A549 (cell line): ENCODE measurements around the gene PPM1M. TPM values are rescaled to one million over a fixed set of nuclear protein-coding genes. Genes with fewer than 3 reads are reported as not detected.

Experiments used
- ATAC-seq, 2 experiments: fragments of 200-7000 bp in 1 of 2; fragments of >200 bp in 1 of 2; cut with Nextera tagmentation in 1 of 2; cut with Tn5 transposase in 1 of 2; 3 replicates each; pipeline versions ENCODE4 v1.8.0 to v1.9.1; 2018 to 2020; ENCODE audit warnings: mild to moderate bottlenecking in 1 of 2, moderate library complexity in 1 of 2
- CTCF ChIA-PET: fragments of 300-600 bp; sonication (Branson Sonifier 250); formaldehyde crosslinking; extraction: SDS; loops from one replicate; lab custom pipeline; 2021; ENCODE audit warnings: antibody characterized with exemption, inconsistent platforms; lab: Yijun Ruan, JAX
- POLR2A ChIA-PET: fragments of 350-600 bp; formaldehyde crosslinking; extraction: SDS; loops from one replicate; lab custom pipeline; 2021; ENCODE audit warnings: antibody characterized with exemption, inconsistent platforms; lab: Yijun Ruan, JAX
- DNase-seq, 2 experiments: peaks; one replicate each; pipeline versions ENCODE4 v3.0.0 to v3.0.0-alpha.2; 2011 to 2016; ENCODE audit warnings: low read depth in 1 of 2, low spot score in 1 of 2
- FAIRE-seq: peaks from 2 replicates; lab custom pipeline; 2011; peaks lifted over from hg19 to GRCh38; lab: Jason Lieb, UNC
- H3K27ac ChIP-seq, 2 experiments: fragments of >200 bp; sonication (Bioruptor Twin); formaldehyde crosslinking; 3 replicates each; pipeline ENCODE4 v1.5.1; 2016 to 2017
- H3K4me1 ChIP-seq: fragments of >200 bp; sonication (Bioruptor Twin); formaldehyde crosslinking; 3 replicates; pipeline ENCODE4 v1.6.1; 2016
- H3K4me2 ChIP-seq: fragments of >200 bp; sonication (Bioruptor Twin); formaldehyde crosslinking; 3 replicates; pipeline ENCODE4 v1.6.1; 2016
- H3K4me3 ChIP-seq: fragments of >200 bp; sonication (Bioruptor Twin); formaldehyde crosslinking; 3 replicates; pipeline ENCODE4 v1.5.1; 2016
- H3K9me3 ChIP-seq: fragments of >200 bp; sonication (Bioruptor Twin); formaldehyde crosslinking; 3 replicates; pipeline ENCODE4 v1.6.1; 2016
- BHLHE40 ChIP-seq: IDR thresholded peaks from 2 replicates; pipeline ENCODE4 v1.6.1; 2012; ENCODE audit warnings: low read depth, low read length, inconsistent platforms
- CHD4 ChIP-seq: fragments of 200-600 bp; sonication (generic); IDR thresholded peaks from 2 replicates; pipeline ENCODE4 v1.6.1; 2016; ENCODE audit warnings: antibody characterized with exemption, mild to moderate bottlenecking, borderline replicate concordance
- ESRRA ChIP-seq: fragments of 150-350 bp; IDR thresholded peaks from 2 replicates; pipeline ENCODE4 v1.6.1; 2014; ENCODE audit warnings: mild to moderate bottlenecking, low read length, borderline replicate concordance
- FOXS1 ChIP-seq: fragments of 250-450 bp; sonication (Bioruptor Pico); IDR thresholded peaks from 2 replicates; pipeline ENCODE4 v1.5.0; 2020; ENCODE audit warnings: mild to moderate bottlenecking, moderate library complexity
- HEYL ChIP-seq: fragments of 250-450 bp; sonication (Bioruptor Pico); IDR thresholded peaks from 2 replicates; pipeline ENCODE4 v1.8.0; 2021; ENCODE audit warnings: mild to moderate bottlenecking, moderate library complexity
- JUN ChIP-seq, 2 experiments: fragments of >200 bp; sonication (Bioruptor Twin); formaldehyde crosslinking; IDR thresholded peaks; 2 replicates in 1 of 2; 3 replicates in 1 of 2; pipeline ENCODE4 v1.6.1; 2016 to 2017
- MAFK ChIP-seq: fragments of 450-650 bp; IDR thresholded peaks from 2 replicates; pipeline ENCODE4 v1.6.1; 2014; ENCODE audit not compliant: partially characterized antibody
- MYC ChIP-seq: IDR thresholded peaks from 2 replicates; pipeline ENCODE4 v1.6.1; 2012; ENCODE audit warnings: mild to moderate bottlenecking, inconsistent platforms, low read length, improper control_type of control experiment, borderline replicate concordance
- NPAS2 ChIP-seq: fragments of 250-450 bp; sonication (Bioruptor Pico); IDR thresholded peaks from 2 replicates; pipeline ENCODE4 v1.8.0; 2022; ENCODE audit warnings: mild to moderate bottlenecking, moderate library complexity, borderline replicate concordance
- PHF8 ChIP-seq: fragments of 200-600 bp; sonication (generic); IDR thresholded peaks from 2 replicates; pipeline ENCODE4 v1.6.1; 2016; ENCODE audit warnings: low read depth, mild to moderate bottlenecking, antibody characterized with exemption, moderate library complexity, borderline replicate concordance
- POLR2A ChIP-seq: IDR thresholded peaks from 2 replicates; pipeline ENCODE4 v1.6.1; 2012; ENCODE audit warnings: mild to moderate bottlenecking, low read length
- POLR2AphosphoS2 ChIP-seq: conservative IDR thresholded peaks from 2 replicates; pipeline ENCODE4 v1.6.1; 2012; ENCODE audit warnings: low read length, improper control_type of control experiment, inconsistent platforms
- RARB ChIP-seq: fragments of 250-450 bp; sonication (Bioruptor Pico); IDR thresholded peaks from 2 replicates; pipeline ENCODE4 v1.8.0; 2021; ENCODE audit warnings: mild to moderate bottlenecking, moderate library complexity
- RFX5 ChIP-seq: fragments of 450-650 bp; IDR thresholded peaks from 2 replicates; pipeline ENCODE4 v1.7.1; 2014; ENCODE audit warnings: antibody characterized with exemption, mild to moderate bottlenecking, moderate library complexity
- RNF2 ChIP-seq: fragments of 200-600 bp; sonication (generic); IDR thresholded peaks from 2 replicates; pipeline ENCODE4 v1.6.1; 2016; ENCODE audit warnings: low read depth, mild to moderate bottlenecking, antibody characterized with exemption, moderate library complexity, borderline replicate concordance
- SMC3 ChIP-seq: fragments of >200 bp; sonication (Bioruptor Twin); formaldehyde crosslinking; IDR thresholded peaks from 3 replicates; pipeline ENCODE4 v1.6.1; 2018; ENCODE audit warnings: inconsistent platforms
- TFCP2L1 ChIP-seq: fragments of 250-450 bp; sonication (Bioruptor Pico); IDR thresholded peaks from 2 replicates; pipeline ENCODE4 v1.5.0; 2021; ENCODE audit warnings: mild to moderate bottlenecking
- ZNF302 ChIP-seq: fragments of 250-450 bp; sonication (Bioruptor Pico); IDR thresholded peaks from 2 replicates; pipeline ENCODE4 v1.9.0; 2021; ENCODE audit warnings: inconsistent platforms, mild to moderate bottlenecking, moderate library complexity
- WGBS: methylation state at CpG from one replicate; pipeline ENCODE4 v1.1.6; 2017; ENCODE audit errors: missing lambda C conversion rate; 5-methylcytosine and 5-hydroxymethylcytosine counted together
- polyA plus RNA-seq, 4 experiments: library from polyadenylated mRNA; depleted of rRNA in 3 of 4; stranded (reverse); fragments of >200 nt; fragmentation: RNase III in 1 of 4; extraction: RNeasy Plus Mini Kit Qiagen cat#74134 plus additional on column Dnase treatment in 1 of 4; gene quantifications; 2 replicates in 3 of 4; 3 replicates in 1 of 4; pipeline ENCODE4 v1.2.3, GENCODE V29; 2011 to 2017
- TF ChIP-seq, protein P1 (sequence below): fragments of >200 bp; sonication (Bioruptor Twin); formaldehyde crosslinking; IDR thresholded peaks from 3 replicates; pipeline ENCODE4 v1.5.1; 2016
- TF ChIP-seq, protein P2 (sequence below): fragments of 450-650 bp; IDR thresholded peaks from 2 replicates; pipeline ENCODE4 v1.6.1; 2014; ENCODE audit warnings: antibody characterized with exemption
- TF ChIP-seq, protein P3 (sequence below): fragments of 250-450 bp; sonication (Bioruptor Pico); IDR thresholded peaks from 2 replicates; pipeline ENCODE4 v1.5.0; 2021; ENCODE audit warnings: mild to moderate bottlenecking, moderate library complexity, borderline replicate concordance
- TF ChIP-seq, protein P4 (sequence below): IDR thresholded peaks from 2 replicates; pipeline ENCODE4 v1.6.1; 2012
- TF ChIP-seq, protein P5 (sequence below): fragments of >200 bp; sonication (Bioruptor Twin); formaldehyde crosslinking; IDR thresholded peaks from 3 replicates; pipeline ENCODE4 v1.6.1; 2016

PPM1M gene
- polyA plus RNA-seq, 2 of the 4 experiments (the other 2 are of a cell fraction), result 5.9 to 6.3 TPM

DNA sequence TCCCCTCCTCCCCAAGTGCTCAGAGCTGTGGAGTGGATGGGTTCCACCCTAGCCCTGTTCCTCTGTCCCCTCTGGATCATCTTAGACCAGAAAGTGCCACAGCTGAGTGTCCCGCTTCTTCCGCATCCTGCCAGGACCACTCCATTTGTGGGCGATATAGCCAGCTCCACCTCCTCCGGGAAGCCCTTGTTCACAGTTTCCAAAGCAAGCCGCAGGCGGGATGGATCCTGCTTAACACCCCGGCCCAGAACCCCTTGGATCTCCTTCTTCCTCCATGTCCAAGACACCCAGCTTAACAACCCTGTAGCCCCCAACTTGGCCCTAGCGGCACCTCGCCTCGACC is 48.1 kb upstream of the PPM1M start:
- FAIRE-seq (no peak), ATAC-seq (no peak), DNase-seq (no peak)
- POLR2A ChIA-PET, result no interaction called here
- CTCF ChIA-PET, result interaction anchor here (0.6 to 1.3 kb wide), 3 partner anchors 23 to 49 kb away, joined by 3 to 6 read pairs (median 4); no protein-coding TSS in a partner anchor
- TF ChIP-seq ZNF302 (CRISPR knock-in tag) (no peak), RARB (CRISPR knock-in tag) (no peak), ESRRA (no peak), NPAS2 (no peak), HEYL (no peak), FOXS1 (CRISPR knock-in tag) (no peak), POLR2AphosphoS2 (no peak), CHD4 (no peak), SMC3 (no peak), BHLHE40 (no peak), JUN (IDR thresholded peaks at IDR 0.05) (no peak), MAFK (no peak), RFX5 (no peak), RNF2 (no peak)
- TF ChIP-seq, protein P1, sequence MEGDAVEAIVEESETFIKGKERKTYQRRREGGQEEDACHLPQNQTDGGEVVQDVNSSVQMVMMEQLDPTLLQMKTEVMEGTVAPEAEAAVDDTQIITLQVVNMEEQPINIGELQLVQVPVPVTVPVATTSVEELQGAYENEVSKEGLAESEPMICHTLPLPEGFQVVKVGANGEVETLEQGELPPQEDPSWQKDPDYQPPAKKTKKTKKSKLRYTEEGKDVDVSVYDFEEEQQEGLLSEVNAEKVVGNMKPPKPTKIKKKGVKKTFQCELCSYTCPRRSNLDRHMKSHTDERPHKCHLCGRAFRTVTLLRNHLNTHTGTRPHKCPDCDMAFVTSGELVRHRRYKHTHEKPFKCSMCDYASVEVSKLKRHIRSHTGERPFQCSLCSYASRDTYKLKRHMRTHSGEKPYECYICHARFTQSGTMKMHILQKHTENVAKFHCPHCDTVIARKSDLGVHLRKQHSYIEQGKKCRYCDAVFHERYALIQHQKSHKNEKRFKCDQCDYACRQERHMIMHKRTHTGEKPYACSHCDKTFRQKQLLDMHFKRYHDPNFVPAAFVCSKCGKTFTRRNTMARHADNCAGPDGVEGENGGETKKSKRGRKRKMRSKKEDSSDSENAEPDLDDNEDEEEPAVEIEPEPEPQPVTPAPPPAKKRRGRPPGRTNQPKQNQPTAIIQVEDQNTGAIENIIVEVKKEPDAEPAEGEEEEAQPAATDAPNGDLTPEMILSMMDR, result no peak
- TF ChIP-seq, protein P2, sequence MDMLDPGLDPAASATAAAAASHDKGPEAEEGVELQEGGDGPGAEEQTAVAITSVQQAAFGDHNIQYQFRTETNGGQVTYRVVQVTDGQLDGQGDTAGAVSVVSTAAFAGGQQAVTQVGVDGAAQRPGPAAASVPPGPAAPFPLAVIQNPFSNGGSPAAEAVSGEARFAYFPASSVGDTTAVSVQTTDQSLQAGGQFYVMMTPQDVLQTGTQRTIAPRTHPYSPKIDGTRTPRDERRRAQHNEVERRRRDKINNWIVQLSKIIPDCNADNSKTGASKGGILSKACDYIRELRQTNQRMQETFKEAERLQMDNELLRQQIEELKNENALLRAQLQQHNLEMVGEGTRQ, result no peak
- TF ChIP-seq, protein P3, sequence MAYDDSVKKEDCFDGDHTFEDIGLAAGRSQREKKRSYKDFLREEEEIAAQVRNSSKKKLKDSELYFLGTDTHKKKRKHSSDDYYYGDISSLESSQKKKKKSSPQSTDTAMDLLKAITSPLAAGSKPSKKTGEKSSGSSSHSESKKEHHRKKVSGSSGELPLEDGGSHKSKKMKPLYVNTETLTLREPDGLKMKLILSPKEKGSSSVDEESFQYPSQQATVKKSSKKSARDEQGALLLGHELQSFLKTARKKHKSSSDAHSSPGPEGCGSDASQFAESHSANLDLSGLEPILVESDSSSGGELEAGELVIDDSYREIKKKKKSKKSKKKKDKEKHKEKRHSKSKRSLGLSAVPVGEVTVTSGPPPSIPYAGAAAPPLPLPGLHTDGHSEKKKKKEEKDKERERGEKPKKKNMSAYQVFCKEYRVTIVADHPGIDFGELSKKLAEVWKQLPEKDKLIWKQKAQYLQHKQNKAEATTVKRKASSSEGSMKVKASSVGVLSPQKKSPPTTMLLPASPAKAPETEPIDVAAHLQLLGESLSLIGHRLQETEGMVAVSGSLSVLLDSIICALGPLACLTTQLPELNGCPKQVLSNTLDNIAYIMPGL (CRISPR knock-in tag), result no peak
- TF ChIP-seq, protein P4, sequence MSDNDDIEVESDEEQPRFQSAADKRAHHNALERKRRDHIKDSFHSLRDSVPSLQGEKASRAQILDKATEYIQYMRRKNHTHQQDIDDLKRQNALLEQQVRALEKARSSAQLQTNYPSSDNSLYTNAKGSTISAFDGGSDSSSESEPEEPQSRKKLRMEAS, result no peak
- Histone ChIP-seq H3K4me2 (peak overlapping the region; percentile 94), H3K4me3 (peak overlapping the region; percentile 68), H3K9me3 (no peaks in the 10 kb centered on the region), H3K4me1 (peaks cover 31% of the 10 kb centered on the region), H3K27ac (peak overlapping the region; percentile 93 to 96)
- 75% methylated on average over 9 of the region's 10 CpGs for WGBS

DNA sequence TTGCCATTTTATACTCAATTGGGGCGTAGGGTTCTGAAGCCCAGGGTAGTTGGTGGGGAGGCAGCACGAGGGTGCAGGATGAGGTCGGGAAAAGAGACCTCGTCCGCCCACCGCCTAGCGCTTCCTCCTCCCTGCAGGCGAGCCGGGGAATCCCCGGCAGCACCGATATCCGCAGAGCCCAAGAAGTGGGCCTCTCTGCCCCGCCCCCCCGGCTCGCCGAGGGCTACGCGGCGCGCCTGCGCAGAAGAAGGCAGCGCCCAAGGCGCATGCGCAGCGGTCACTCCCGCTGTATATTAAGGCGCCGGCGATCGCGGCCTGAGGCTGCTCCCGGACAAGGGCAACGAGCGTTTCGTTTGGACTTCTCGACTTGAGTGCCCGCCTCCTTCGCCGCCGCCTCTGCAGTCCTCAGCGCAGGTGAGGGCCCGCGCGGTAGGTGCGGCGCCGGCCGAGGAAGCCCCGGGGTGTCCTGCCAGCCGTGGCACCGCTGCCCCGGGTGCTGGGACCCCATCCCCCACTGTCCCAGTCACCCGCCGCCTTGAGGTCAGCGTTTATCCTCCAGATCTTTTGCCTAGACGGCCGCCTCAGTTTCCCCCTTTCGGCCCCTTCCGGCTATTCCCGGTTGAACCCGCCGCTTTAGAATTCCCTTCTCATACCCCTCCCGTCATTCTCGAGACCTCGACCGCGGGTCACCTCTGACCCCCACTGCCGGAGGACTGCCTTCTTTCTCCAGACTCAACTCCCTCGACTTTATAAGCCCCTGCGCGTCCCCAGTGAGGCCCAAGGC is 47.5 kb upstream of the PPM1M start, which contains the start of gene ALAS1:
ALAS1 (plus strand) TSS at position 319 of the 784 bp plus-strand sequence. CDS start 1,082 bp downstream, outside the sequence.
- POLR2A ChIA-PET, result no interaction called here

More for the DNA sequence above, 47.5 kb upstream of the PPM1M start, which contains the start of gene ALAS1:
- Histone ChIP-seq H3K4me2 (peak within 1 kb of the TSS; percentile 94), H3K4me3 (peak within 1 kb of the TSS; percentile 68), H3K4me1 (peaks cover 26% of the 10 kb centered on the region), H3K27ac (peak within 1 kb of the TSS; percentile 93 to 96), H3K9me3 (no peaks in the 10 kb centered on the region)
- FAIRE-seq (no peak), DNase-seq (peak; percentile 78 to 79), ATAC-seq (peak; percentile 77 to 90)
- peak; percentile 88 for TF ChIP-seq POLR2A
- TF ChIP-seq JUN (IDR thresholded peaks at IDR 0.05), result peak in 1 of 2 experiments; percentile 69; a peak in 3 of 5 replicates
- TF ChIP-seq PHF8, result peak; percentile 35; the same call in 1 of the 2 replicates
- TF ChIP-seq, protein P5, sequence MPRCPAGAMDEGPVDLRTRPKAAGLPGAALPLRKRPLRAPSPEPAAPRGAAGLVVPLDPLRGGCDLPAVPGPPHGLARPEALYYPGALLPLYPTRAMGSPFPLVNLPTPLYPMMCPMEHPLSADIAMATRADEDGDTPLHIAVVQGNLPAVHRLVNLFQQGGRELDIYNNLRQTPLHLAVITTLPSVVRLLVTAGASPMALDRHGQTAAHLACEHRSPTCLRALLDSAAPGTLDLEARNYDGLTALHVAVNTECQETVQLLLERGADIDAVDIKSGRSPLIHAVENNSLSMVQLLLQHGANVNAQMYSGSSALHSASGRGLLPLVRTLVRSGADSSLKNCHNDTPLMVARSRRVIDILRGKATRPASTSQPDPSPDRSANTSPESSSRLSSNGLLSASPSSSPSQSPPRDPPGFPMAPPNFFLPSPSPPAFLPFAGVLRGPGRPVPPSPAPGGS, result peak; percentile 36; the same call in 1 of the 3 replicates
- TF ChIP-seq, protein P4, result peak; percentile 46; the same call in 1 of the 2 replicates
- TF ChIP-seq MYC, result no peak
- TF ChIP-seq TFCP2L1 (CRISPR knock-in tag), result no peak
- CTCF ChIA-PET, result interaction anchor here (0.6 to 1.3 kb wide), 3 partner anchors 22 to 50 kb away, joined by 3 to 6 read pairs (median 4); no protein-coding TSS in a partner anchor
- 5% methylated on average over 28 of the region's 71 CpGs for WGBS
